Cardiac fibroblast (primary cell): ENCODE data around the gene SNRPB2.

Experiments
- DNase-seq, 2 donors: peaks; one replicate each; pipeline versions ENCODE4 v3.0.0 to v3.0.0-alpha.2; 2010; ENCODE audit warnings: low read depth in 2 of 2
- H3K4me3 ChIP-seq, 2 donors: replicated peaks in 1 of 2; 1 replicate in 1 of 2; 2 replicates in 1 of 2; pipeline ENCODE4 v1.5.1; 2011; ENCODE audit warnings: low read depth in 2 of 2, low read length in 2 of 2, mild to moderate bottlenecking in 2 of 2, moderate library complexity in 1 of 2
- TF ChIP-seq, protein P1 (sequence below): IDR thresholded peaks from one replicate; pipeline ENCODE4 v1.5.1; 2011; ENCODE audit warnings: low read depth, mild to moderate bottlenecking, low read length, inconsistent platforms

SNRPB2 gene

DNA sequence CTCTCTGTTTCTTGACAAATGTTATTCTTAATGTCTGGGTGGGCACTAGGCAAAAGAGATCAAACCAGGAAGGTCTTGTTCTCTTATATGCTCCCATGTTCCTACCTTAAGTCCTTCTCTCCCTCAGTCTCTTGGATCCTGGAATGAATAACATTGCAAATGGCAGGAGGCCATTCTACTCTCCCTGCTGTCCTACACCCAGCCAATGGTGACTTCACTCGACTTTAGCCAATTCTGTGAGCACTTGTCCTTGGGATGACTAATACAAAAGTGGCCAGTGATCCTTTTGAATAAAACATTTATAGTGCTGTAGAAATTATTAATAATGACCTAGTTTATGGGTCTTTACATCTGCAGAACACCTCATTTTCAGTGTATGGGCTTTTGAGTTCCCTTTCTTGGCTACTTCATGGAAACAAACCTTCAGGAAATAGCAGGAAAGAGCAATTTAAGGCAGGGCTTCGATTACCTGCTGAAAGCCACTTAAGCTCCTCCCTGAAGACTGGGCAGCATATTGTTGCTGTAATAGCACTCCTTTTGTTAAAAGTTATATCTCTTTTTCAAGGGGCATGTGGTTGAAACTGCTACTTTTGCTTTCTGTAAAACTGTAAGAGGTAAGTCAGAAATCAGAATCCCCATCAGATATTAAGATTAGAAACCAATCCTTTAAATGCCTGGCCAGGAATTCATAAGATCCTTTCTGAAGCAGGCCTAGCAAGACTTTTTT, 28.8 kb downstream of the SNRPB2 start:
- TF ChIP-seq, protein P1, sequence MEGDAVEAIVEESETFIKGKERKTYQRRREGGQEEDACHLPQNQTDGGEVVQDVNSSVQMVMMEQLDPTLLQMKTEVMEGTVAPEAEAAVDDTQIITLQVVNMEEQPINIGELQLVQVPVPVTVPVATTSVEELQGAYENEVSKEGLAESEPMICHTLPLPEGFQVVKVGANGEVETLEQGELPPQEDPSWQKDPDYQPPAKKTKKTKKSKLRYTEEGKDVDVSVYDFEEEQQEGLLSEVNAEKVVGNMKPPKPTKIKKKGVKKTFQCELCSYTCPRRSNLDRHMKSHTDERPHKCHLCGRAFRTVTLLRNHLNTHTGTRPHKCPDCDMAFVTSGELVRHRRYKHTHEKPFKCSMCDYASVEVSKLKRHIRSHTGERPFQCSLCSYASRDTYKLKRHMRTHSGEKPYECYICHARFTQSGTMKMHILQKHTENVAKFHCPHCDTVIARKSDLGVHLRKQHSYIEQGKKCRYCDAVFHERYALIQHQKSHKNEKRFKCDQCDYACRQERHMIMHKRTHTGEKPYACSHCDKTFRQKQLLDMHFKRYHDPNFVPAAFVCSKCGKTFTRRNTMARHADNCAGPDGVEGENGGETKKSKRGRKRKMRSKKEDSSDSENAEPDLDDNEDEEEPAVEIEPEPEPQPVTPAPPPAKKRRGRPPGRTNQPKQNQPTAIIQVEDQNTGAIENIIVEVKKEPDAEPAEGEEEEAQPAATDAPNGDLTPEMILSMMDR: no peak
- no peak overlapping the region for H3K4me3 ChIP-seq
- peak in 1 of 2 donors; percentile 4 for DNase-seq

DNA sequence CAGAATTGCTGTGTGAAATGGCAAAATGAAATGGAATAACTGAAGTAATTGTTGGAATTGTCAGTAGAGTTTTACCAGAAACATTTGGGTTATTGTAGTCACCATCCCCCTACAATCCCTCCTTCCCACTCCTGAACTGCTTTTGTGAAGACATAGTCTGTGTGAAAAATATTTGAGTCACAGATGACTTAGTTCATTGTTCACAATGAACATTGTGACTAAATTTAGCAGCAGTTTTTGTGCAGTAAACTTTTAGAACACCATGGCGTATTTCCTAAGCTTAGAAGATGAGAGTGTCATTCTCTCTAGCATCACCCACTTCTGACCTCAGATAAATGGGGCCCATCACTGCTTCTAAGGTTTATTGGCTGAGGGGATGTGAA, 29.3 kb downstream of the SNRPB2 start:
- DNase-seq: peak in 1 of 2 donors; percentile 33
- H3K4me3 ChIP-seq: no peak overlapping the region
- TF ChIP-seq, protein P1: no peak

DNA sequence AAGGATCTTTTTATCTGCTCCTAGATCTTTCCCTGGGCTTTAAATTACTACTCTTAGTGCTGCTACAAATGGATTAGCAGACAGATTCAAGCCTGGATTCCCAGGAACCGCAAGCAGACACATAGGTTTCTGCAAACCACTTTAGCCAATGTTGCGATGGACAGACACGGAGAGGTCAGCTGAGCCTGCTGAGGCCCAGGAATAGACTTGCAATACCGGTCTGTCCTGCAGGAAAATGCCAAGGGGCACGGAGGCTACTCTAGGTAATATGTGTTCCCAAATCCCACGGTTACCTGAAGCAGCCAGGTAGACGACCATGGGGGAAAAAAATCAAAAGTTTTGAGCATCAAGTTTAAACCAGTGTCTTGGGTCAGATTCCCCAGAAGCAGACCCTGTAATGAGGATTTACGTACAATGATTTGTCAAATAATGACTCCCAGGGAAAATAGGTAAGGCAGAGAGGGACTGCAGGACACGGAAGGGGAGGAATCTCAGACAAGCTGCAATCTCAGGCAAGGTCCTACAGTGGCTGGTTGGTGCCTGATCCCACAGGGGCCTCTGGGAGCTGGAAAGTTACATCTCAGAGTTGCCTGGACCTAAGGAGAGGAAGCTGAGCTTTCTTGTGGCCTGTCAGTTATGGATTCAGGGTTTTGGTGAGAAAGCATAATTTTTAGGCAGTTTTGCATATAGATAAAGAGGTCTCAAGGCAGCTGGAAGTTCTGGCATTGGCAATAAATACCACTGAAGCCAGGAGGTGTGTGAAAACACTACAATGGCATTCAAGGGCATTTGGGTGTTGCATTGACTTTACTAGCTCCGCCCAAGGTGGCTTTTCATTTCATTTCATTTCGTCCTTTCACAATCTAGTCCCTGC, 30.8 kb downstream of the SNRPB2 start:
- no peak for DNase-seq
- TF ChIP-seq, protein P1: no peak
- H3K4me3 ChIP-seq: no peak overlapping the region

DNA sequence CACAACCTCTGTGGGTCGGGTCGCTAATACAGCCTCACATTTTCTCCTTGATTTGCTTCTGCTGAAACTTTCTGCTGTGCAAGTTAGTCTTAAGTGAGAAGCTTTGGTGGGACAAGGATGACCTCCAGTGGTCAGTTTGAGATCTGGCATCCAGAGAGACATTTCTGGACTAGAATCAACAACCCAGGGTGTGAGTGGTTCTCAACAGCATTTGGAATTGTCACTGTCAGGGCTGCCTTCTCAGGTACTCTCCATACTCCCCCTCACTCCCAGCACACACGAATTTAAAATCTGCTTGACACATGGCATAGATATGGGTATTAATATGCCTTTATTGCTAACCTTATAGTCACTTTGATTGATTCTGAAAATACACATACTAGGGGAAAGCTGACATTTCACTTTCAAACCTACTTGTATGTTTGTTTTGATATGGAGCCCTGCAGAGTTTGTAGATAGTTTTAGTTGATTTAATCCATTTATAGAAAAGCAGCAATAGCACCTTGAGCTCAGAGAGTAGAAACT, 31.5 kb downstream of the SNRPB2 start:
- TF ChIP-seq, protein P1: peak; percentile 75
- no peak overlapping the region for H3K4me3 ChIP-seq
- DNase-seq: peak; percentile 80 to 82

DNA sequence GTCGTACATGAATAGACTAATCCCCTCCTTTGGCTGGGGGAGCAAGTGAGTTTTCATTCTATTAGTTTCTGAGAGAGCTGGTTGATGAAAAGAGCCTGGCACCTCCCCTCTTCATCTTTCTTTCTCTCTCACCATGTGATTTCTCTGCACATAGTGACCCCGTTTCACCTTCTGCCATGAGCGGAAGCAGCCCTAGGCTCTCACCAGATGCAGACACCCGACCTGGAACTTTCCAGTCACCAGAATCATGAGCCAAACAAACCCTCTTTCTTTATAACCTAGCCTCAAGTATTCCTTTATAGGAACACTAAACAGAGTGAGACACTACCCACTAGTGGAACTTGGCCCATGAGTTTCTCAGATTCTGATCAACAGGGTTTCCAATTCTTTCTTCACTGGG, 34.7 kb downstream of the SNRPB2 start:
- DNase-seq: no peak
- TF ChIP-seq, protein P1: no peak

DNA sequence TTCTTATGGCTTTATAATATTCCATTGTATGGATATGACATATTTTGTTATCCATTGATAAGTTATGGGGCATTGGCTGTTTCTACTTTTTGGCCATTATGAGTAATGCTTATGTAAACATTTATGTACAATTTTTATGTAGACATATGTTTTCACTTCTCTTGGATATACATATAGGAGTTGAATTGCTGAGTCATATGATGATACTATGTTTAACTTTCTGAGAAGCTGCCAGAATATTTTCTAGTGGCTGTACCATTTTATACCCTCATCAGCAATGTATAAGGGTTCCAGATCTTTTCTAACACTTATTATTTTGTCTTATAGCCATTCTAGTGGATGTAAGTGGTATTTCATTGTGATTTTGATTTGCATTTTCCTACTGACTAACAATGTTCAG, 41.4 kb downstream of the SNRPB2 start:
- DNase-seq: no peak
- TF ChIP-seq, protein P1: no peak
- H3K4me3 ChIP-seq: no peak overlapping the region

More for the DNA sequence above, 34.7 kb downstream of the SNRPB2 start:
- no peak overlapping the region for H3K4me3 ChIP-seq
